HG02798 (cell line): Measurements from ENCODE around the gene SKOR1.

Source experiments
- ATAC-seq: cut with Tn5 transposase; IDR thresholded peaks from one replicate; pipeline ENCODE4 v1.9.1; 2021; ENCODE audit warnings: mild to moderate bottlenecking; ENCODE audit not compliant: unreplicated experiment, poor library complexity

The SKOR1 gene, protein sequence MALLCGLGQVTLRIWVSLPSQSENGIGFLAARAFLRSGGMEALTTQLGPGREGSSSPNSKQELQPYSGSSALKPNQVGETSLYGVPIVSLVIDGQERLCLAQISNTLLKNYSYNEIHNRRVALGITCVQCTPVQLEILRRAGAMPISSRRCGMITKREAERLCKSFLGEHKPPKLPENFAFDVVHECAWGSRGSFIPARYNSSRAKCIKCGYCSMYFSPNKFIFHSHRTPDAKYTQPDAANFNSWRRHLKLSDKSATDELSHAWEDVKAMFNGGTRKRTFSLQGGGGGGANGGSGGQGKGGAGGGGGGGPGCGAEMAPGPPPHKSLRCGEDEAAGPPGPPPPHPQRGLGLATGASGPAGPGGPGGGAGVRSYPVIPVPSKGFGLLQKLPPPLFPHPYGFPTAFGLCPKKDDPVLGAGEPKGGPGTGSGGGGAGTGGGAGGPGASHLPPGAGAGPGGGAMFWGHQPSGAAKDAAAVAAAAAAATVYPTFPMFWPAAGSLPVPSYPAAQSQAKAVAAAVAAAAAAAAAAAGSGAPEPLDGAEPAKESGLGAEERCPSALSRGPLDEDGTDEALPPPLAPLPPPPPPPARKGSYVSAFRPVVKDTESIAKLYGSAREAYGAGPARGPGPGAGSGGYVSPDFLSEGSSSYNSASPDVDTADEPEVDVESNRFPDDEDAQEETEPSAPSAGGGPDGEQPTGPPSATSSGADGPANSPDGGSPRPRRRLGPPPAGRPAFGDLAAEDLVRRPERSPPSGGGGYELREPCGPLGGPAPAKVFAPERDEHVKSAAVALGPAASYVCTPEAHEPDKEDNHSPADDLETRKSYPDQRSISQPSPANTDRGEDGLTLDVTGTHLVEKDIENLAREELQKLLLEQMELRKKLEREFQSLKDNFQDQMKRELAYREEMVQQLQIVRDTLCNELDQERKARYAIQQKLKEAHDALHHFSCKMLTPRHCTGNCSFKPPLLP

GRCh38 chr15:67824976-67825880, at the start of gene SKOR1:
Gene SKOR1, plus strand, starts transcription at chr15:67825509. Its CDS starts 94 bp downstream, at chr15:67825603.
- ATAC-seq, result no peak

DNA sequence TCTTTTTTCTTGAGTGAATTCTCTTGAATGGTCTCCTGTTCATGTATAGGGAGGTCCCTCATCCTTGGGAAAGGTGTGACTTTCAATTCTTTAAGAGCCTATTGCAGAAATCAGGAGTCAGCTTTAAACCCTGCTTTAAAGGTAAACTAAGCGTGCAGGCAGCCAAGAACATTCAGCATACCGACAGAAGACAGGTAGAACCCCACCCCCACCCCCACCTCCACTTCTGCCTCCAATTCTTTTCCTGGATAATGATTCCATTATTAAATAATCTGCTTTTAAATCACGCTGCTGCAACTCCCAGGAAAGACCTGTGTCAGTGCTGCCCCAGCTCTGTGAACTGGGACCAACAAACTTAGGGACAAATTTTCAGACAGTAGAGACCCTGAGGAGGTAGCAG, 49.3 kb upstream of the SKOR1 start:
- no peak for ATAC-seq

GRCh38 chr15:67776600-67776999, 48.7 kb upstream of the SKOR1 start:
- no peak for ATAC-seq

DNA sequence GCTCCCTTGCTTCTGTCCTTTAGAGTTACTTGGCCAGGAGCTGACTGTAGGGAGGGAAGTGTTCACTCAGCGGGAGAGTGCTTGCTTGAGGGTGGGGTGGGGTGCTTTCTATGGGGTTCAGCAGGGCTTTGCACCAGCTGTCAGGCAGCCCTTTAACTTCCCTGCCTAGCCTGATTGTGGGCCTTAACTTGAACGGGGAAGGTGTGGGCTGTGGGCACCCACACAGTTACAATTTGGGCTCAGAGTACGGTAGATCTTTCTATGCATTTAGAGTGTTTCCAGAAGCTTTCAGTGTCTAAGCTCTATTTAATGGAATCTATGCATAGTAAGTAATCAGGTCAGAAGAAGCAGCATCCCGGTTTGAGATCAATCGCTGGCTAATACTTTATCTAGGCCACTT, 48.2 kb upstream of the SKOR1 start:
- no peak for ATAC-seq

GRCh38 chr15:67777773-67778172, 47.5 kb upstream of the SKOR1 start:
- ATAC-seq, result no peak

GRCh38 chr15:67778968-67779548, 46.3 kb upstream of the SKOR1 start:
- no peak for ATAC-seq

DNA sequence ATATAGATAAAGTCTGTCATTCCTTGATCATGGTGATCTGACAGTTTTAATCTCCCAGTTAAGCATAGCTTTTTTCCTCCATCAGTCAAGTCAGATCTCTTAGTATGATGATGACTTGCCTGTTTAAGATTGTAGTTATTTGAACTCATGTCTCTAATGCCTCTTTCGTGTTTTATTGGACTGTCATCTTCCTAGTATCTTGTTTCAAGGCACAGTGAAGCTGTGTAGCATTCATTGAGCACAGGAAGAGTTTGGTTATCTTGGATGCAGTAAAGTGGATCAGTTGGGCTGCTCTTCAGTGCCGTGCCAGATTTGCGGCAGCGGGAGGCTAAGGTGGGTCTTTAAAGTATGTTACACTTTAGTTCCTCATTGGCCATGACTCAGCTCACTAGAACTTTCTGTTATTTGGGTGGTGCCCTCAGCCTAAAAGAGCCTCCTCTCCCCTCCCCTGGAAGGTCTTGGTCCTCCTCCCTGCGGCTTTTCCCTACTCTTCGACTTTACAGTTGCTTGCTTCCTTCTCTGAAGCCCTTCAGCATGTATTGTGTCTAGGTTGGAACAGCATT, 45.7 kb upstream of the SKOR1 start:
- ATAC-seq, result no peak

- ATAC-seq, result no peak
These were observed 44.2 kb upstream of the SKOR1 start for GRCh38 chr15:67781061-67781460.

GRCh38 chr15:67781907-67782690, 43.2 kb upstream of the SKOR1 start:
- ATAC-seq, result no peak

DNA sequence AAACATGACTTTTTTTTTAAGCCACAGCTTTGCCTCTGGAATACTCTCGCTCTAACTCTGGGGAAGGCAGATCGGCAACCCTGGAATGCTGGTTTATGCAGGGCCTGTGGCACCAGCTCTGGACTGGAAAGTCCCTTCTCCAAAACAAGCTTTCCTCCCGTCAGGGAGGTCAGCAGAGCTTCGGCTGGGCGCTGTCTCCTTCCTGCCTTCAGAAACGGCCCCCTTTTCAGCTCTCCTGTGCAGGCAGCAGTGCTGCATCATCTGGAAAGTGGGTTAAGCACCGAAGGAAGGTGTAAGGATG, 42.7 kb upstream of the SKOR1 start:
- no peak for ATAC-seq

DNA sequence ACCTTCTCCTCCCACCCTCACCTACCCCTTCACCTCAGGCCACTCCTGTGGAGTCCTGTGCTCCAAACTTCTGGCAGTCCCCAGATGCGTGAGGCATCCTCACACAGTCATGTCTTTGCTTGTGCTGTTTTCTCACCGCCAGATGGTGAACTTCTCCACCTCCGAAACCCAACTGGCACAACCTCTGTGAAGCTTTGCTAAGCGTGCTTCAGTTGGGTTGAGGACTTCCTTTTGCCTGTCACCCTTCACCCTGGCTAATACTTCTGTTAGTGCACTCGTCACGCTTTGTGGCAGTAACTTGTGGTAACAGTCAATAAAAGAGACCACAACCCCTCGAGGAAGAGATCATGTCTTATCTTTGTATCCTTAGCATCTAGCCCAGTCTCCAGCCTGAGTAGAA, 42.0 kb upstream of the SKOR1 start:
- peak; percentile 57 for ATAC-seq

DNA sequence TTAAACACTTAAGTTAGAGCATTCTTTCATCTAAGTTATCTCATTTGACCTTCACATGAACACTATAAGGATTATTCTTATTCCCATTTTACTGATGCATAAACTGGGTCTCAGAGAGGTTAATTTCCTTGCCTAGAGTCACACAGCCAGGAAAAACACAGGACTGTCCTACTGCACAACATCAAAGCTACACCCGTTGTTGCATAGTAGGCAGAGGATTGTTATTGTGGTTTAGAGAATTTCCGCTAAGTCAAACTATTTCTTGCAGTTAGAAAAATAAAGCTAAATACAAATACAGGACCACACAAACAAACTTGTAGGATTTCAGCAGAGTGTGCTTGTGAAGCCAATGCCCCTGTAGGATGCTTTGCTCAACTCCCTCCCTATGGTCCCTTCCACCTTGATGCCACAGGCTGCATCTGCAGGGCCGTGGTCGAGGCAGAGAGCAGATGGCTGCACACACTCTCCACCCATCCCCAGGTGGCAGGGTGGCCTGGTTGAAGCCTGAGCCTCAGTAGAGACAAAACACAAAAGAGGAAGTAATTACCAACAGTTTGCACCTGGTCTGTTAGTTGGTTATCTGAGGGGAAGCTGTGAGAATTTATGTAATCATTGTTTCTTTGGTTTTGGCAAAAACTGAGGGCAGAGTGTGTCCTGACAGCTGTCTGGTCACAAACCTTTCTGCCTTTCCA, 41.1 kb upstream of the SKOR1 start:
- ATAC-seq, result peak; percentile 88

- peak; percentile 14 for ATAC-seq
These were observed 40.4 kb upstream of the SKOR1 start for GRCh38 chr15:67784856-67785430.

GRCh38 chr15:67785431-67785830, 39.9 kb upstream of the SKOR1 start:
- ATAC-seq, result no peak

DNA sequence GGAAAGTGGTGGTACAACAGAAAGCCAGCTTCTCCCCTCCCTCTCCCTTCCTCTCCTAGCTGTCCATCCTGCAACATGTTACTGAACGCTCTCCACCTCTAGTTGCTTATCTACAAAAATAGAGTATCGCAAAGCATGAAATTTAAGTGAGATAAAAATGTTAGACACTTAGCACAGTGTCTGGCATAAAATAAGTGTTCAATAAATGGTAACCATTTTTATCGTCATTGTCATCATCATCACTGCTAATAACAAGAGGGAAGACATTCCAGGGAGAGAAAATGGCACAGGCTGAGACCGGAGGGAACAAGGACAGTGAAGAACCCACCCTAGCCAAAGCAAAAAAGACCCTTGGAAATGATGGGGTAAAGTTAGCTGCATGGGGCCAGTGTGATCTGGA, 38.7 kb upstream of the SKOR1 start:
- ATAC-seq, result no peak

GRCh38 chr15:67788986-67789385, 36.3 kb upstream of the SKOR1 start:
- ATAC-seq, result no peak

- no peak for ATAC-seq
These were observed 34.5 kb upstream of the SKOR1 start for GRCh38 chr15:67790610-67791319.
